ENCODE measurements around the gene AARS2.
"Not testable (repeated sequence)": the region's sequence is repeated elsewhere in the genome, so short reads cannot be mapped to it uniquely, and the experiment has no call there.

The AARS2 gene

DNA sequence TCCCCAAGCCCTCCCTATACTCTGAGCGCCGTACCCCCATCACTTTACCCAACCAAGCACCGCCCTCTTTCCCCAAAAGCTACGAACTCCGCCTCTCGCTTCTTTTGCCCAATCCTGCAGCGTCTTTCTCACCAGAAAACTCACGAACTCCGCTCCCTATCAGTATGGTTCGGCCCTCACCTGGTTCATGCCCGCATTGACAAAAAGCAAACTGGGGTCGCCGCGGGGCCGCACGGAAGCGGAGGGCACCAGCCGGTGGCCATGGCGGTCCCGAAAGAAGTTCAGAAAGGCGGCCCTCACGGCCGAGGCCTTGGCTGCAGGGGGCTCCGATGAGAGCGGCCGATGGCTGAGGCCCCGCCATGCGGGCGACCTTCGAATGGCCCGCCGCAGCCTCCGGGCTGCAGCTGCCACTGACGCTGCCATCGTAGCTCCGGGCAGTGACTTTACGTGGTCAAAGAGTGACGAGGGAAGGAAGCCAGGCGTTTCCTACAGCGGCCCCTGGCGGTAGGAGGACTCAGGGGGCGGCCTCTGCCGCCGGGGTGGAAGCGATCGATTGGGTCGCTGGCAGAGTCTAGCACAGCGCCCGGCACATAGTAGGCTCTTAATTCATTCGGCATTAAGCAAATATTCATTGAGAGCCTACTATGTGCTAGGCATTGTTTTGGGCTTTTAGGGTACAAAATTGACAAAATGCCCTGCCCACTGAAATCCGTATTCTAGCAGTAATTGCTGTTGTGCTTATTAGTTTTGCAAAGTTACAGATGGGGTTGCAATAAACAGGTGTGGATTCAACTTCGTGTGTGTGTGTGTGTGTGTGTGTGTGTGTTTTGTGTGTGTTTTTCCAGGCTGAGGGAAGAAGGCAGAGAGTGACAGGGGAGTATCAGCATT is at the start of gene AARS2:
TSS of gene AARS2 (minus strand) at position 447 of the 888 bp plus-strand sequence. CDS start at position 423, 24 bp downstream.
- peak; percentile 92 for DNase-seq (ENCODE audit: low spot score)

- no peak for DNase-seq (ENCODE audit: low spot score)
These were observed 48.8 kb upstream of the AARS2 start for GRCh38 chr6:44361947-44362346.

DNA sequence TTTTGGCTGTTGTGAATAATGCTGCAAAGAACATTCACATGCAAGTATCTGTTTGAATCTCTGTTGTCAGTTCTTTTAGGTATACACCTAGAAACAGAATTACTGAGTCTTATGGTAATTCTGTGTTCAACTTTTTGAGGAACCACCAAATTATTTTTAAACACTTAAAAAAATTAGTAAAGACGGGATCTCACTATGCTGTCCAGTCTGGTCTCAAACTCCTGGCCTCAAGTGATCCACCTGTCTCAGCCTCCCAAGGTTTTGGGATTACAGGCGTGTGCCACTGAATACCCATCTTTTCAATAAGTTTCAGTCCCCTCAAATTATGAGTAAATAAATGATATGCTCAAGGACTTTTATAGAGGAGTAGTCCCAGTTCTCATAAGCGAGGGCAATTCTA is 46.8 kb upstream of the AARS2 start:
- DNase-seq (ENCODE audit: low spot score) = no peak

- DNase-seq (ENCODE audit: low spot score) = no peak
These were observed 43.3 kb upstream of the AARS2 start for GRCh38 chr6:44356487-44356886.

- DNase-seq (ENCODE audit: low spot score) = no peak
These were observed 42.5 kb upstream of the AARS2 start for GRCh38 chr6:44355640-44356039.

DNA sequence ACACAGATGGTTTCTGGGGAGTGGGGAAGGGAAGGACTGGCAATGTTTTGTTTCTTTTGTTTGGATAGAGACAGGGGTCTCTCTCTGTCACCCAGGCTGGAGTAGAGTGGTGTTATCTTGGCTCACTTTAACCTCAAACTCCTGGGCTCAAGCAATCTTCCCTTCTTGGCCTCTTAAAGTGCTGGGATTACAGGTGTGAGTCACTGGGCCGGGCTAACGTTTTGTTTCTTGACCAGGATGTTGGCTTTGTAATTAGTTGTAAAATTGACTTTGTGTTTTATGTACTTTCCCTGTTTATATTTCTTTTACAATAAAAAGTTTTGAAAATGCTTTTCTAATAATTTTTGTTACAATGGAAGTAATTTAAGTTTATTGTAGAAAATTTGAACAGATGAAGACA is 40.2 kb upstream of the AARS2 start:
- DNase-seq (ENCODE audit: low spot score) = no peak

DNA sequence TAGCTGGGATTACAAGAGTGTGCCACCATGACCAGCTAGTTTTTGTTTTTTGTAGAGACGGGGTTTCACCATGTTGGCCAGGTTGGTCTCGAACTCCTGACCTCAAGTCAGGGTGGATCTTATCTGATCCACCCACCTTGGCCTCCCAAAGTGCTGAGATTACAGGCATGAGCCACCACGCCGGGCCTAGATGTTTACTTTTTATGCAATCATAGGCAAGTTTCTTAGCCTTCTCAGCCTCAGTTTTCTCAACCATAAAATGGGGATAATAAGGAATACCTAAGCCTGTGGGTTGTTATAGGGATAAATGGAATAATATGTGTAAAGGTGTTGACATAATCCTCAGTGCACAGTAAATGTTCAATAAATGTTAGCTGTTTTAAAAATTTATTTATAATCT is 39.1 kb upstream of the AARS2 start:
- no peak for DNase-seq (ENCODE audit: low spot score)

DNA sequence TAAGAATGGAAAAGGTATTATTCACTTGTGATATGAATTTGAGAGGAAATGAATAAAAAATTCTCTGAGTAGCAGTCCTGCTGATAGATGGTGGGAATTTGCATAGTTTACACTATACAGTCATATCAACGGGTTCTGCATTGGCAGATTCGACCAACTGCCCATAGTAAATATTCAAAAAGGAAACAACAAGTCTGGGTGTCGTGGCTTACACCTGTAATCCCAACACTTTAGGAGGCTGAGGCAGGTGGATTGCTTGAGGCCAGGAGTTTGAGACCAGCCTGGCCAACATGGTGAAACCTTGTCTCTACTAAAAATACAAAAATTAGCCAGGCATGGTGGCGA is 37.5 kb upstream of the AARS2 start:
- DNase-seq (ENCODE audit: low spot score) = not testable (repeated sequence)

GRCh38 chr6:44349904-44350649 is 36.9 kb upstream of the AARS2 start:
- DNase-seq (ENCODE audit: low spot score) = no peak

GRCh38 chr6:44346818-44347217 is 33.7 kb upstream of the AARS2 start:
- not testable (repeated sequence) for DNase-seq (ENCODE audit: low spot score)

DNA sequence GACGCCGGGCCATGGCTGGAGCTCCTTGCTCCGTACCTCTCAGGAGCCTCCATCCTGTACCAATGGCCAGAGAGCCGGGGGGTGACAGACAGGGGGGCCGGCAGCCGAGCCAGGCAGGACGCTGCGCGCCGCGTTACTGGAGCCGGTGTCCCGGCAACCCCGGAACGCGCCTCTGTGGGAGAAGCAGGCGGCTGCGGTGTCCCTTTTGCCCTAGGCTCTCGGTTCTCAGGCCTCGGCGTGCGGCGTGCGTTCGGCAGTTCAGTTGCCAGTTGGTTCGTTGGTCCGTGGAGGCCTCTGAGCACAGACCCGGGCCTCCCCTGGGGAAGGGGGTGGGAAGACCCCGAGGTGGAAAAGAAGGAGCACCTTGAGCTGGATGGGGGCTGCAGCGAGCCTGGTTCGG is 29.3 kb upstream of the AARS2 start, which contains the start of gene SPATS1:
TSS of gene SPATS1 (plus strand) at position 162 of the 400 bp plus-strand sequence. CDS start 446 bp downstream, outside the sequence.
- no peak for DNase-seq (ENCODE audit: low spot score)

GRCh38 chr6:44342052-44342451 is 28.9 kb upstream of the AARS2 start:
- no peak for DNase-seq (ENCODE audit: low spot score)

GRCh38 chr6:44341095-44341890 is 28.1 kb upstream of the AARS2 start:
- DNase-seq (ENCODE audit: low spot score) = no peak

- DNase-seq (ENCODE audit: low spot score) = no peak
These were observed 26.8 kb upstream of the AARS2 start for GRCh38 chr6:44339763-44340625.

DNA sequence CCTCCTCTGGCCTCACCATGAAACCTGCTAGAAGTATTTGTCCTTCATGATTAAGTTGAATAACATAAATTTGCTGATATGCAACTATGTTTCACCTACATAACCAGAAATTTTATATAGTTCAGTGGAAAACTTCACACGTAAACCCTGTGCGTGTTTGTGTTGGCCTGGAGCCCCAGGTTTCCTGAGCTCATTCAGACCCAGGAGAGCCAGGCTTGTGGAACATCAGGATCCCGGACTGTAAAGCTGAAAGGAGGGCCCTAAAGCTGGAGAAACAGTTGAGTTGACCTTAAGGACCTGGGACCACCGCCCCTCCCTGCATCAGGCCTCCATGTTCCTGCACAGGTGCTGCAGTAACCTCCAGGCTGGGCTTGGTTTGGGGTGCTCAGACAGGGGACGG is 26.2 kb upstream of the AARS2 start:
- no peak for DNase-seq (ENCODE audit: low spot score)

DNA sequence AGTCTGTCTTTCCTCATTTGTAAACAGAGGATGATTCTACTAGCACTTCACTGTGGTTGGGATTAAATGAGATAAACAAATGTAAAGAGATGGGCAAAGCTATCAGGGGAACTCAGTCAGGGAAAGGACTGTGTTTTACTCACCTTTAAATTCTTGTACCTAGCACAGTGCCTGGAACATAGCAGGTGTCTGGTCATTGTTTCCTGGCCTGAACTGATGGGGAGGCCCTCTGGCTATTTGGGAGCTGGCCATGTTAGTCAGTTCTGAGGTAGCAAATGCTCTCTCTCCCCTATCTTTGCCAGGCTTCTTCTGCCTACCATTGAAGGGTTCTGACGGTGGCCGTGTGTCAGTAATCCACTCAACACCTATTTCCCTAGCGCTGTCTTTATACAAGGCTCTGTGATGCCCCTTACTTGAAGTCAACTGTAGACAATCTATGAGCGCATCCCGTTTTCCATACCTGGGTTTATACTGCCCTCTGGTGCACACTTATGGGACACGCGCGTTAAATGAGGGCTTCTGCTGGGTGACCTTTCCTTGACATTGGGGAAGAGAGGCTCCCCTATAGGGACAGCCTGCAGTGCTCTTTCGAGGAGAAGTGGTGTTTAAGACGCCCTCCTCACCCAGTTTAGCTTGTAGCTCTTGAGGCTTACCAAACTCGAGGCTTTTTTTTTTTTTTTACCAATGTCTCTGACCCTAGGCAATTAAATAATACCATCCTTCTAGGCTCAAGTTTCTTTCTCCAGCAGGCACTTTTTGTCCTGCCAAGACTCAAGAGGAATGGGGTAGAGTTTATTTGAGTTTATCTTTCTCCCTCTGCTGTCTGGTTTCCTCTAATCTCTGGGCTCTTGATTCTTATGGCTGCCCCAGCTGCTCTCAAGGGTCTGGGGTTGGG is 25.3 kb upstream of the AARS2 start:
- DNase-seq (ENCODE audit: low spot score) = peak; percentile 67

DNA sequence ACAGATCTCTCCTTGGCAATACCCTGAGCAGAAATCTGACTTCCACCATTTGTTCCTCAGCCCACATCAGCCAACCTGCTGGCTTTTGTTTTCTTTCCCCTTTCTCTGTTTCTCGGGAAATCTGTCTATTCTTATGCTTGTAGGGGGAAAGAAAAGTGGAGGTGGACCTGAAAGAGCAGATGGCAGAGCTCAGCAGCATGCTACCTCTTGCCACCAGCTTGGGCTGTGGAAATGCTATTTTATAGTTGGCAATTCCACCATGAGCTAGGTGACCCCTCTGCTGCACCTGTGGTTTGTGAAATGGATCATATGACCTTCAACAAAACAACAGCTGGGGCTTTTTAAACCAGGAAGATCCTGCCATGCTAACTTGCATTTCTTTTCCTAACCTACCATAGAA is 22.5 kb upstream of the AARS2 start:
- no peak for DNase-seq (ENCODE audit: low spot score)

DNA sequence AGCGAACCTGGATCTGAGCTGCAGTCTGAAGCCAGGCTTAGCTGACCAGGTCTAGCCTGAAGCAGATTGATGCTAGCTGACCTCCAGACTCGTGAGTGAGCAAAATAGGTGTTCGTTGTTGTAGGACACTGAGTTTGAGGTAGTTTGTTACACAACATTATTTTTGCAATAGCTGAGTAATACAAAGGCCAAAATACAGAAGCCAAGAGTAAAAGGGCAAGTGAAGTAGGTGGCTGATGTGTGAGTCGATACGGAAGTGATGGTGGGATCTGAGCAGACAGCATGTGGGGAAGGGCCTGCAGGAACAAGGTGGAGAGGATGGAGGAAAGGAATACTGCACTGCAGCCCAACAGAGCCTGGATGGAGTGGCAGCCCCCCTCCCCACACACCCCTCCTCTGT is 20.8 kb upstream of the AARS2 start:
- no peak for DNase-seq (ENCODE audit: low spot score)

DNA sequence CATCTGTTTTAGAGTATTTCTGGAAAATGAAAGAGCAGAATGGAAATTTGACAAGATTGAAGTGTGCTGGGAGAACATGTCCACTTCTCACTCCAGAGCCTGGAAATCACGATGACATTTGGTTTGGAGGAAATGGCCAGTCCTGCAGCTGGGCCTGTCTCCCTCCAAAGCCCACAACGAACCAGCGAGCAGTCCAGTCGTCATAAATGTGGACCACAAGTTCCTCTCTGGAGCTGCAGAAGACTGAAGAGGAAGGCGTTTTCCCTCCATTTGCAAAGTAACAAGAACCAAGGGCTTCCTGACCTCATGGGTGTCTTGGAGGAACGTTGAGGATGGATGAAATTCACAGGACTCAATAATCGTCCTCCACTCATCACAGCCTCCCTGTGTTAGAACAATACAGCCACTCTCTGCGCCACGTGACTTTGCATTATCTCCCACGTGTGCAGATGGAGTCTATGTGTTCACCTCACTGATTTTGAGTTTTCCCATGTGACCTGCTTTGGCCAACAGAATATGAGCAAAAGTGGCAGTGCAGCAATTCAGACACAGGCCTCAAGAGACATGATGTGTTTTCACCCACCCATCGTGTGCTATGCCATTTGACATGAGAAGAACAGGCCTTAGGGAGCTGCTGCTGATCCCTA is 20.2 kb upstream of the AARS2 start:
- no peak for DNase-seq (ENCODE audit: low spot score)

DNA sequence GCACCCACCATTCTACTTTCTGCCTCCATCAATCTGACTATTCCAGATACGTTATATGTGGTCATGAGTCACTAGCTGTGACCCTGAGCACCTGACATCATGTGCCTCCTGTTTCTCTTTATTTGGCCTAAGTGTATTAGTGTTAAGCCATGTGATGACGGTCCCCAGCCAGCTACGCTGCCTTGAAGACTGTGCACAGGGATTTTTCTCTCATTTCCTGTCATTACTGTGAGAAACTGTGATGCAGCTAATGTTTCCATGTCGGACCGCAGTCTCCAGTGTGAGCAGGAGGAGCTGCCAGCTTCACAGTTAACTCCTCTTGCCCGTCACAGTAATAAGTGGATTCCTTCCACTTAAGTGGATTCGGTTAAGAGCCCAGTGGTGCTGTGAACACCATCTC is 19.4 kb upstream of the AARS2 start:
- no peak for DNase-seq (ENCODE audit: low spot score)

All from hematopoietic multipotent progenitor cell treated with erythropoietin and hydrocortisone succinate and interleukin-3 and kit ligand, for 15 days (in vitro differentiated cells).